ENCODE data around the gene INTS6. TPM values are rescaled to one million over a fixed set of nuclear protein-coding genes. Genes with fewer than 3 reads are reported as not detected.

INTS6 gene
- total and polyA plus RNA-seq, 12 donors = 7.1 to 31.1 (median 24.1) TPM

GRCh38 chr13:51347099-51347498 is 105.7 kb downstream of the INTS6 start:
- 85 to 92% methylated on average over 9 of the region's 9 CpGs for WGBS, 2 donors
- H3K27ac ChIP-seq = no peak overlapping the region
- DNase-seq (no peak), ATAC-seq (peak in 1 of 8 donors; percentile 34)
- no peaks in the 10 kb centered on the region for H3K9me3 ChIP-seq
- H3K4me1 ChIP-seq = peaks cover 0 to 11% (median 0%) of the 10 kb centered on the region in 9 donors
- intact Hi-C loops (cut with DNase I) = no loop called here
- H3K36me3 ChIP-seq = peaks cover 0 to 5% (median 0%) of the 10 kb centered on the region in 9 donors
- no peaks in the 10 kb centered on the region for H3K27me3 ChIP-seq
- TF ChIP-seq CTCF (IDR thresholded peaks at IDR 0.05) = no peak
- no peak overlapping the region for H3K4me3 ChIP-seq

GRCh38 chr13:51346397-51346796 is 106.4 kb downstream of the INTS6 start:
- H3K27me3 ChIP-seq = no peaks in the 10 kb centered on the region
- no peaks in the 10 kb centered on the region for H3K9me3 ChIP-seq
- H3K27ac ChIP-seq = no peak overlapping the region
- H3K36me3 ChIP-seq = peaks cover 0 to 5% (median 0%) of the 10 kb centered on the region in 9 donors
- H3K4me1 ChIP-seq = peaks cover 0 to 11% (median 0%) of the 10 kb centered on the region in 9 donors
- no peak for DNase-seq
- ATAC-seq = no peak
- no peak overlapping the region for H3K4me3 ChIP-seq
- intact Hi-C loops (cut with DNase I) = no loop called here
- TF ChIP-seq CTCF (IDR thresholded peaks at IDR 0.05) = no peak
- WGBS, 2 donors = 82 to 90% methylated on average over 2 of the region's 2 CpGs

DNA sequence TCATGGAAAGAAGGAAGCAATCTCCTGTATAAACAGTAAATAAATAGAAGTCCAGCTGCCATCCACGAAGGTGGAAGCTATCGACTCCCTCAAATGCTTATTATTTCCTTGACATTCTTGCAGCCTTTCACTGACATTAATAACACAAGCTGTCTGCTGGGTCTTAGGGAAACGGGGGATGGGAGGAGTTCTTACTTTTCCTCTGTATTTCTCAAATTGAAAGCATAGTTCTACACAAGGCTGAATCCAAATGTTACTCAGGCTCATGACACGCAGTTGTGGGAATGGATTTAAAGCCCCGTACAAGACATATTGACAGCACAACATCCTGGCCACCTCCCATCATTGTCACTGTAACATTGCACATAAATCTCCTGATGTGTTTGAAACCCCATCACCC is 109.4 kb downstream of the INTS6 start:
- Histone ChIP-seq H3K4me3 (no peak overlapping the region), H3K27me3 (no peaks in the 10 kb centered on the region), H3K4me1 (peaks cover 0 to 1% (median 0%) of the 10 kb centered on the region in 9 donors), H3K27ac (no peak overlapping the region), H3K36me3 (no peaks in the 10 kb centered on the region), H3K9me3 (no peaks in the 10 kb centered on the region)
- no peak for DNase-seq
- 73 to 77% methylated on average over 5 of the region's 5 CpGs for WGBS, 2 donors
- TF ChIP-seq CTCF (IDR thresholded peaks at IDR 0.05) = no peak
- no peak for ATAC-seq
- intact Hi-C loops (cut with DNase I) = no loop called here

GRCh38 chr13:51342706-51343105 is 110.1 kb downstream of the INTS6 start:
- Histone ChIP-seq H3K27me3 (no peaks in the 10 kb centered on the region), H3K4me3 (no peak overlapping the region), H3K36me3 (no peaks in the 10 kb centered on the region), H3K9me3 (no peaks in the 10 kb centered on the region), H3K27ac (no peak overlapping the region), H3K4me1 (no peaks in the 10 kb centered on the region)
- no peak for DNase-seq
- intact Hi-C loops (cut with DNase I) = no loop called here
- WGBS, 2 donors = 71 to 72% methylated on average over 4 of the region's 4 CpGs
- ATAC-seq = no peak
- no peak for TF ChIP-seq CTCF (IDR thresholded peaks at IDR 0.05)

Measured in heart right ventricle (tissue), 16 donors.